H9 (cell line): Measurements from ENCODE around the gene CYP39A1. TPM values are rescaled to one million over a fixed set of nuclear protein-coding genes. Genes with fewer than 3 reads are reported as not detected.

ENCODE experiments used
- DNase-seq: peaks from one replicate; pipeline ENCODE4 v3.0.0-alpha.2; 2017
- H2AFZ ChIP-seq: one replicate; pipeline ENCODE4 v1.6.1; 2013; ENCODE audit warnings: mild to moderate bottlenecking, low read length, control low read depth, moderate library complexity
- H2AK5ac ChIP-seq: 2 replicates; pipeline ENCODE4 v1.6.1; 2013; ENCODE audit warnings: low read length, control low read depth, mixed read lengths; ENCODE audit not compliant: insufficient read length
- H2BK120ac ChIP-seq: one replicate; pipeline ENCODE4 v1.6.1; 2013; ENCODE audit warnings: low read depth, mild to moderate bottlenecking, low read length, control low read depth, inconsistent platforms; ENCODE audit not compliant: poor library complexity, severe bottlenecking
- H2BK12ac ChIP-seq: 2 replicates; pipeline ENCODE4 v1.6.1; 2013; ENCODE audit warnings: low read length, control low read depth, mixed read lengths, low read depth; ENCODE audit not compliant: insufficient read length
- H2BK15ac ChIP-seq: 2 replicates; pipeline ENCODE4 v1.6.1; 2013; ENCODE audit warnings: low read depth, low read length, control low read depth
- H2BK20ac ChIP-seq: one replicate; pipeline ENCODE4 v1.6.1; 2013; ENCODE audit warnings: low read depth, mild to moderate bottlenecking, low read length, control low read depth, inconsistent platforms; ENCODE audit not compliant: poor library complexity, severe bottlenecking
- H2BK5ac ChIP-seq: 2 replicates; pipeline ENCODE4 v1.6.1; 2013; ENCODE audit warnings: low read length, control low read depth, mixed read lengths; ENCODE audit not compliant: insufficient read length
- H3K14ac ChIP-seq: 2 replicates; pipeline ENCODE4 v1.6.1; 2013; ENCODE audit warnings: low read length, control low read depth; ENCODE audit not compliant: insufficient read depth
- H3K18ac ChIP-seq: 2 replicates; pipeline ENCODE4 v1.6.1; 2013; ENCODE audit warnings: low read depth, mild to moderate bottlenecking, mixed read lengths, low read length, control low read depth; ENCODE audit not compliant: insufficient read length
- H3K23ac ChIP-seq: 2 replicates; pipeline ENCODE4 v1.6.1; 2013; ENCODE audit warnings: low read length, control low read depth, mixed read lengths, low read depth; ENCODE audit not compliant: insufficient read length
- H3K23me2 ChIP-seq: 2 replicates; pipeline ENCODE4 v1.6.1; 2013; ENCODE audit warnings: low read depth, mild to moderate bottlenecking, mixed read lengths, low read length, control low read depth; ENCODE audit not compliant: insufficient read length, poor library complexity, severe bottlenecking
- H3K27ac ChIP-seq: 2 replicates; pipeline ENCODE4 v1.5.1; 2013; ENCODE audit warnings: low read length, control low read depth, mixed read lengths, low read depth; ENCODE audit not compliant: insufficient read length
- H3K27me3 ChIP-seq: 2 replicates; pipeline ENCODE4 v1.6.1; 2013; ENCODE audit warnings: low read length, control low read depth, inconsistent platforms; ENCODE audit not compliant: insufficient read depth
- H3K4ac ChIP-seq: 2 replicates; pipeline ENCODE4 v1.6.1; 2013; ENCODE audit warnings: low read depth, mild to moderate bottlenecking, control low read depth, inconsistent platforms, low read length, moderate library complexity
- H3K4me1 ChIP-seq: 2 replicates; pipeline ENCODE4 v1.6.1; 2013; ENCODE audit warnings: low read length, control low read depth, inconsistent platforms; ENCODE audit not compliant: insufficient read depth
- H3K4me2 ChIP-seq: 2 replicates; pipeline ENCODE4 v1.6.1; 2013; ENCODE audit warnings: low read length, control low read depth, mixed read lengths; ENCODE audit not compliant: insufficient read length, insufficient read depth
- H3K56ac ChIP-seq: 2 replicates; pipeline ENCODE4 v1.6.1; 2013; ENCODE audit warnings: low read depth, mild to moderate bottlenecking, mixed read lengths, low read length, control low read depth; ENCODE audit not compliant: insufficient read length
- H3K79me1 ChIP-seq: 2 replicates; pipeline ENCODE4 v1.6.1; 2013; ENCODE audit warnings: low read depth, mild to moderate bottlenecking, moderate library complexity, low read length, control low read depth, inconsistent platforms; ENCODE audit not compliant: insufficient read depth, poor library complexity, severe bottlenecking
- H3K79me2 ChIP-seq: 2 replicates; pipeline ENCODE4 v1.6.1; 2013; ENCODE audit warnings: low read length, control low read depth, inconsistent platforms; ENCODE audit not compliant: insufficient read depth
- H3K9ac ChIP-seq: 2 replicates; pipeline ENCODE4 v1.6.1; 2013; ENCODE audit warnings: low read length, control low read depth, mixed read lengths; ENCODE audit not compliant: insufficient read length; ENCODE audit errors: extremely low read depth
- H3K9me3 ChIP-seq: one replicate; pipeline ENCODE4 v1.6.1; 2013; ENCODE audit warnings: low read depth, low read length, inconsistent platforms; ENCODE audit not compliant: control insufficient read depth
- H3T11ph ChIP-seq: one replicate; pipeline ENCODE4 v1.6.1; 2013; ENCODE audit warnings: mild to moderate bottlenecking, low read length, control low read depth, inconsistent platforms
- H4K20me1 ChIP-seq: one replicate; pipeline ENCODE4 v1.6.1; 2013; ENCODE audit not compliant: control insufficient read depth, insufficient read length, insufficient read depth
- H4K5ac ChIP-seq: 2 replicates; pipeline ENCODE4 v1.6.1; 2013; ENCODE audit warnings: low read depth, mild to moderate bottlenecking, mixed read lengths, low read length, control low read depth; ENCODE audit not compliant: insufficient read length
- H4K8ac ChIP-seq: replicated peaks from 2 replicates; pipeline ENCODE4 v1.6.1; 2013; ENCODE audit warnings: low read length, control low read depth, mixed read lengths, low read depth; ENCODE audit not compliant: insufficient read length
- H4K91ac ChIP-seq: 2 replicates; pipeline ENCODE4 v1.6.1; 2013; ENCODE audit warnings: low read depth, mild to moderate bottlenecking, moderate library complexity, mixed read lengths, low read length, control low read depth; ENCODE audit not compliant: insufficient read length
- H3K27ac Mint-ChIP-seq, 3 experiments: 2 replicates in 2 of 3; 3 replicates in 1 of 3; pipeline ENCODE4 v1.8.0; 2020 to 2021; ENCODE audit warnings: mixed read lengths in 3 of 3, mild to moderate bottlenecking in 1 of 3, moderate library complexity in 1 of 3
- H3K27me3 Mint-ChIP-seq: 2 replicates; pipeline ENCODE4 v1.8.0; 2021; ENCODE audit warnings: low read depth, mild to moderate bottlenecking, moderate library complexity, mixed read lengths
- H3K36me3 Mint-ChIP-seq, 3 experiments: 2 replicates in 2 of 3; 3 replicates in 1 of 3; pipeline ENCODE4 v1.8.0; 2020 to 2021; ENCODE audit warnings: low read depth in 3 of 3, mixed read lengths in 3 of 3; ENCODE audit not compliant: insufficient read depth in 1 of 3
- H3K4me1 Mint-ChIP-seq, 2 experiments: 2 replicates each; pipeline ENCODE4 v1.8.0; 2020; ENCODE audit warnings: mixed read lengths in 2 of 2
- H3K4me3 Mint-ChIP-seq, 2 experiments: 2 replicates in 1 of 2; 3 replicates in 1 of 2; pipeline ENCODE4 v1.8.0; 2020 to 2021; ENCODE audit warnings: mild to moderate bottlenecking in 2 of 2, mixed read lengths in 2 of 2, moderate library complexity in 1 of 2
- H3K9me3 Mint-ChIP-seq, 2 experiments: 2 replicates in 1 of 2; 3 replicates in 1 of 2; pipeline ENCODE4 v1.8.0; 2020; ENCODE audit warnings: mild to moderate bottlenecking in 2 of 2, mixed read lengths in 2 of 2, moderate library complexity in 1 of 2
- CTCF ChIP-seq: fragments of 200-600 bp; sonication (generic); conservative IDR thresholded peaks from 3 replicates; pipeline ENCODE4 v1.8.0; 2021; ENCODE audit warnings: antibody characterized with exemption, mild to moderate bottlenecking
- WGBS: extraction: QIAGEN DNeasy Blood & Tissue Kit; methylation state at CpG from one replicate; pipeline ENCODE4 v1.1.7; 2013; ENCODE audit warnings: missing lambda C conversion rate, low lambda C conversion rate, mixed read lengths; ENCODE audit not compliant: insufficient read length; ENCODE audit errors: extremely low coverage; 5-methylcytosine and 5-hydroxymethylcytosine counted together
- total RNA-seq: library from RNA; stranded (reverse); gene quantifications from 2 replicates; pipeline ENCODE4 v1.2.1, GENCODE V29; 2021

CYP39A1 gene
- total RNA-seq, 1 experiment from 2014 or later = 0.50 TPM

GRCh38 chr6:46606338-46606737, 46.3 kb downstream of the CYP39A1 start:
- H3K4me1 Mint-ChIP-seq = peaks cover 3% of the 10 kb centered on the region in 2 experiments; a peak in 3 of 4 replicates
- no peak overlapping the region for H3K9ac ChIP-seq
- H3K9me3 Mint-ChIP-seq = no peaks in the 10 kb centered on the region

More at GRCh38 chr6:46606338-46606737, 46.3 kb downstream of the CYP39A1 start:
- no peak overlapping the region for H2AK5ac ChIP-seq
- H3K79me1 ChIP-seq = no peaks in the 10 kb centered on the region
- no peaks in the 10 kb centered on the region for H3K79me2 ChIP-seq
- H3T11ph ChIP-seq = no peak overlapping the region
- H3K9me3 ChIP-seq = no peaks in the 10 kb centered on the region
- no peak for DNase-seq
- no peak overlapping the region for H2BK15ac ChIP-seq
- no peaks in the 10 kb centered on the region for H3K4me1 ChIP-seq
- TF ChIP-seq CTCF = no peak
- no peak overlapping the region for H4K8ac ChIP-seq
- no CpG with 5 or more reads among the region's 3 CpGs for WGBS
- H2BK20ac ChIP-seq = no peak overlapping the region
- no peak overlapping the region for H3K4me2 ChIP-seq
- H3K36me3 Mint-ChIP-seq = no peaks in the 10 kb centered on the region
- H3K27me3 ChIP-seq = no peaks in the 10 kb centered on the region
- no peak overlapping the region for H3K23ac ChIP-seq
- H2BK12ac ChIP-seq = no peak overlapping the region
- H2BK5ac ChIP-seq = no peak overlapping the region
- H2AFZ ChIP-seq = no peak overlapping the region
- no peak overlapping the region for H3K27ac Mint-ChIP-seq
- H3K18ac ChIP-seq = no peak overlapping the region
- no peak overlapping the region for H4K91ac ChIP-seq
- no peak overlapping the region for H2BK120ac ChIP-seq
- H3K27ac ChIP-seq = no peak overlapping the region
- H3K56ac ChIP-seq = no peak overlapping the region
- H3K14ac ChIP-seq = no peak overlapping the region
- H3K23me2 ChIP-seq = no peaks in the 10 kb centered on the region
- H4K20me1 ChIP-seq = no peaks in the 10 kb centered on the region
- no peak overlapping the region for H3K4ac ChIP-seq
- no peak overlapping the region for H4K5ac ChIP-seq
- H3K4me3 Mint-ChIP-seq = no peak overlapping the region
- no peaks in the 10 kb centered on the region for H3K27me3 Mint-ChIP-seq
